ENCODE results near the gene CEP76. TPM values are rescaled to one million over a fixed set of nuclear protein-coding genes. Genes with fewer than 3 reads are reported as not detected.

Gene CEP76
- total and polyA plus RNA-seq, 12 donors = 1.9 to 5.9 (median 3.9) TPM

DNA sequence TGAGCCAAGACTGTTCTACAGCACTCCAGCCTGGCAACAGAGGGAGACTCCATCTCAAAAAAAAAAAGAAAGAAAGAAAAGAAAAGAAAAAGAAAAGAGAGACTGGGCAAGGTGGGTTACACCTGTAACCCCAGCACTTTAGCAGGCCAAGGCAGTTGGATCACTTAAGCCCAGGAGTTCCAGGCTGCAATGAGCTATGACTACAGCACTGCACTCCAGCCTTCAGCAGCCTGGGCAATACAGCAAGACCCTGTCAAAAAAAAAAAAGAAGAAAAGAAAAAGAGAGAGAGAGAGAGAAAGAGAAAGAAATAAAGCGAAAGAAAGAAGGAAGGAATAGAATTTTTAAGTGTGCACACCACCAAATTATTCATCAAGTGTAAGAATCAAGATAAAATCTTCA is 47.6 kb downstream of the CEP76 start:
- no peak overlapping the region for H3K4me3 ChIP-seq
- no peak overlapping the region for H3K27ac ChIP-seq
- DNase-seq = no peak
- H3K27me3 ChIP-seq = no peaks in the 10 kb centered on the region
- intact Hi-C loops (cut with DNase I) = loop anchor here in 6 of 10 donors (5.0 to 10.0 kb wide), 7 partner anchors 110 to 278 kb away; partner anchors contain the start of genes PRELID3A (in 3 of the 6) and AFG3L2 (in 1 of the 6)
- H3K9me3 ChIP-seq = no peaks in the 10 kb centered on the region
- H3K36me3 ChIP-seq = no peaks in the 10 kb centered on the region
- H3K4me1 ChIP-seq = peaks cover 2 to 55% (median 38%) of the 10 kb centered on the region in 9 donors
- no peak for ATAC-seq
- TF ChIP-seq CTCF (IDR thresholded peaks at IDR 0.05) = no peak
- 91 to 97% methylated on average over 1 of the region's 1 CpG for WGBS, 2 donors

DNA sequence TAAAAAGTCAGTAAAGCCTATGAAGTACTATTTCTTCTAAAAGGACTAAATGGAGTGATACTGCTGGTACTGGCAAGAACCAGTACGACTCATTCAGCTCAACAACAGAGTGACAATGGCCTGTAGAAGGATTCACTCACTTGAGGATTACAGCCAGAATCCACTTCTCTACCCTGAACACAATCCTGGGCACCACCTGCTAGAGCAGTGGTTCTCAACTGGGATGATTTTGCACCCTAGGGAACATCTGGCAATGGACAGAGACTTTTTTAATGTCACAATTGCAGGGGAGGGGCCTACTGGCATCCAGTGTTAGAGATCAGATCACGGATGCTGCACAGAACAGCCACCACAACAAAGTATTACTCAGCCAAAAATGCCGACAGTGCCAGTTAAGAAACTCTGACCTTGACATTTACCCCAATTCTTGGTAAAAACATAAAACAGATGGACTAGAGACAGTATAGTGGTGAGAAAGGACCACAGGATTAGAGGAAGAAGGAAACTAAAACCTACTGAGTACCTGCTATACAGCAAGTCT is 49.6 kb downstream of the CEP76 start:
- Histone ChIP-seq H3K9me3 (no peaks in the 10 kb centered on the region), H3K4me1 (peaks cover 2 to 47% (median 32%) of the 10 kb centered on the region in 9 donors), H3K27ac (peak overlapping the region in 7 of 10 donors; percentile 16 to 59 (median 38)), H3K27me3 (no peaks in the 10 kb centered on the region), H3K4me3 (no peak overlapping the region), H3K36me3 (peaks cover 0 to 10% (median 0%) of the 10 kb centered on the region in 9 donors)
- WGBS, 2 donors = 35 to 57% methylated on average over 3 of the region's 3 CpGs
- DNase-seq (no peak), ATAC-seq (peak in 1 of 8 donors; percentile 13)
- TF ChIP-seq CTCF (IDR thresholded peaks at IDR 0.05) = no peak
- intact Hi-C loops (cut with DNase I) = loop anchor here in 3 of 10 donors (10.0 kb wide), 2 partner anchors 108 to 118 kb away; no protein-coding TSS in a partner anchor

- WGBS, 2 donors = 50 to 65% methylated on average over 4 of the region's 4 CpGs
- peaks cover 2 to 50% (median 32%) of the 10 kb centered on the region in 9 donors for H3K4me1 ChIP-seq
- intact Hi-C loops (cut with DNase I) = loop anchor here in 3 of 10 donors (10.0 kb wide), 2 partner anchors 107 to 117 kb away; no protein-coding TSS in a partner anchor
- no peak for TF ChIP-seq CTCF (IDR thresholded peaks at IDR 0.05)
- no peaks in the 10 kb centered on the region for H3K9me3 ChIP-seq
- no peak overlapping the region for H3K4me3 ChIP-seq
- DNase-seq (no peak), ATAC-seq (no peak)
- peak overlapping the region in 5 of 10 donors; percentile 26 to 59 (median 36) for H3K27ac ChIP-seq
- H3K27me3 ChIP-seq = no peaks in the 10 kb centered on the region
- peaks cover 0 to 10% (median 0%) of the 10 kb centered on the region in 9 donors for H3K36me3 ChIP-seq
These were observed 50.9 kb downstream of the CEP76 start for GRCh38 chr18:12651651-12652050.

- intact Hi-C loops (cut with DNase I) = loop anchor here in 1 of 10 donors (5.0 kb wide), 1 partner anchor 95 kb away; no protein-coding TSS in a partner anchor
These were observed 54.8 kb downstream of the CEP76 start for GRCh38 chr18:12647773-12648172.

More at GRCh38 chr18:12647773-12648172, 54.8 kb downstream of the CEP76 start:
- no peak overlapping the region for H3K4me3 ChIP-seq
- WGBS, 2 donors = 88 to 93% methylated on average over 3 of the region's 3 CpGs
- H3K4me1 ChIP-seq = peaks cover 5 to 64% (median 21%) of the 10 kb centered on the region in 9 donors
- peaks cover 0 to 10% (median 0%) of the 10 kb centered on the region in 9 donors for H3K36me3 ChIP-seq
- ATAC-seq (no peak), DNase-seq (no peak)
- no peak for TF ChIP-seq CTCF (IDR thresholded peaks at IDR 0.05)
- H3K27ac ChIP-seq = no peak overlapping the region
- no peaks in the 10 kb centered on the region for H3K27me3 ChIP-seq
- H3K9me3 ChIP-seq = no peaks in the 10 kb centered on the region
